Neural progenitor cell (in vitro differentiated cells): Measurements from ENCODE around the gene HSPA1B. TPM values are rescaled to one million over a fixed set of nuclear protein-coding genes. Genes with fewer than 3 reads are reported as not detected.
"Not testable (repeated sequence)": the region's sequence is repeated elsewhere in the genome, so short reads cannot be mapped to it uniquely, and the experiment has no call there.

Source experiments
- DNase-seq: peaks from one replicate; pipeline ENCODE4 v3.0.0-alpha.2; 2016; ENCODE audit warnings: low spot score
- H2AFZ ChIP-seq: fragments of 200-600 bp; sonication (generic); replicated peaks from 2 replicates; pipeline ENCODE4 v1.6.1; 2016; ENCODE audit warnings: antibody characterized with exemption
- H3F3A ChIP-seq: fragments of 200-600 bp; sonication (generic); 2 replicates; pipeline ENCODE4 v1.6.1; 2016; ENCODE audit warnings: antibody characterized with exemption, low read depth
- H3K27ac ChIP-seq: fragments of 200-600 bp; sonication (generic); 2 replicates; pipeline ENCODE4 v1.5.1; 2016; ENCODE audit warnings: mild to moderate bottlenecking
- H3K27me3 ChIP-seq: fragments of 200-600 bp; sonication (generic); 2 replicates; pipeline ENCODE4 v1.6.1; 2016; ENCODE audit warnings: mild to moderate bottlenecking, moderate library complexity
- H3K36me3 ChIP-seq: fragments of 200-600 bp; sonication (generic); 2 replicates; pipeline ENCODE4 v1.5.1; 2016
- H3K4me1 ChIP-seq: fragments of 200-600 bp; sonication (generic); 2 replicates; pipeline ENCODE4 v1.6.1; 2016; ENCODE audit warnings: mixed run types
- H3K4me2 ChIP-seq: fragments of 200-600 bp; sonication (generic); 2 replicates; pipeline ENCODE4 v1.6.1; 2016
- H3K4me3 ChIP-seq: fragments of 200-600 bp; sonication (generic); 2 replicates; pipeline ENCODE4 v1.5.1; 2016
- H3K79me2 ChIP-seq: fragments of 200-600 bp; sonication (generic); 2 replicates; pipeline ENCODE4 v1.6.1; 2016; ENCODE audit warnings: low read depth
- H3K9ac ChIP-seq: fragments of 200-600 bp; sonication (generic); 2 replicates; pipeline ENCODE4 v1.6.1; 2016
- H3K9me3 ChIP-seq: fragments of 200-600 bp; sonication (generic); 2 replicates; pipeline ENCODE4 v1.5.1; 2016; ENCODE audit warnings: low read depth
- H4K20me1 ChIP-seq: fragments of 200-600 bp; sonication (generic); 2 replicates; pipeline ENCODE4 v1.6.1; 2016; ENCODE audit warnings: low read depth
- H3K27ac Mint-ChIP-seq: 3 replicates; pipeline ENCODE4 v1.8.0; 2021; ENCODE audit warnings: mixed read lengths
- H3K27me3 Mint-ChIP-seq: 2 replicates; pipeline ENCODE4 v1.8.0; 2022; ENCODE audit warnings: low read depth, mild to moderate bottlenecking, inconsistent platforms, moderate library complexity, mixed read lengths; ENCODE audit not compliant: insufficient read depth
- H3K36me3 Mint-ChIP-seq: 3 replicates; pipeline ENCODE4 v1.8.0; 2021; ENCODE audit warnings: mixed read lengths
- H3K4me1 Mint-ChIP-seq: 3 replicates; pipeline ENCODE4 v1.8.0; 2021; ENCODE audit warnings: mixed read lengths
- H3K4me3 Mint-ChIP-seq: 3 replicates; pipeline ENCODE4 v1.8.0; 2021; ENCODE audit warnings: mild to moderate bottlenecking, moderate library complexity, mixed read lengths
- H3K9me3 Mint-ChIP-seq: 3 replicates; pipeline ENCODE4 v1.8.0; 2020; ENCODE audit warnings: mixed read lengths
- CTCF ChIP-seq: fragments of 200-600 bp; sonication (generic); IDR thresholded peaks from 2 replicates; pipeline ENCODE4 v1.5.1; 2017; ENCODE audit warnings: antibody characterized with exemption, mild to moderate bottlenecking
- EZH2 ChIP-seq: fragments of 200-600 bp; sonication (generic); IDR thresholded peaks from 2 replicates; pipeline ENCODE4 v1.6.1; 2017; ENCODE audit warnings: antibody characterized with exemption, mild to moderate bottlenecking, moderate library complexity
- EZH2phosphoT487 ChIP-seq: fragments of 200-600 bp; sonication (generic); IDR thresholded peaks from 2 replicates; pipeline ENCODE4 v1.6.1; 2017; ENCODE audit warnings: antibody characterized with exemption
- total RNA-seq: library from RNA; depleted of rRNA; stranded (reverse); fragments of >200 nt; gene quantifications from 2 replicates; pipeline ENCODE4 v1.2.3, GENCODE V29; 2015; ENCODE audit warnings: low replicate concordance

The HSPA1B gene
- total RNA-seq, 1 donor from 2014 or later, result 35.3 TPM

DNA sequence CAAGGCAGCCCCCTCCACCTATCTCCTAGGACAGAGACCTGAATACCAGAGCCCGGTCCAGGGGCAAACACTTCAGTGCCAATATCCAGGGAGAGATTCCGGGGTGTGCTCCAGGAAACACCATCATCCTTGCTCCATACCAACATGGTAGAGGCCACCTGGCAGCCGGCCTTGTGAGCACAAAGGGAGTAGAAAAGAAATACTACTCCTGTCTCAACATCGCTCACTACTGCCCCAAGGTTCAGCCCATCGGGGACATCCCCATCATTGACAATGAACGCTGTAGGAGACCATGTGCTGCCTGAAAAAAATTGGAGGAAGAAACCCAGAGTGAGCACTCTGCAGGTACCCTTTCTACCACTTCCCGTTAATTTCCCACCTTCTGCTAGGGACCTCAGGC lies 33.6 kb downstream of the HSPA1B start:
- H3K4me1 Mint-ChIP-seq, result peaks cover 32% of the 10 kb centered on the region
- Histone ChIP-seq H3K27ac (no peak overlapping the region), H3K9me3 (no peaks in the 10 kb centered on the region), H3K79me2 (peaks cover 6% of the 10 kb centered on the region), H3K4me3 (no peak overlapping the region), H4K20me1 (no peaks in the 10 kb centered on the region), H3K4me2 (no peak overlapping the region), H3K36me3 (no peaks in the 10 kb centered on the region), H3K4me1 (no peaks in the 10 kb centered on the region), H3K9ac (no peak overlapping the region), H3K27me3 (no peaks in the 10 kb centered on the region), H2AFZ (no peak overlapping the region), H3F3A (peaks cover 26% of the 10 kb centered on the region)
- peak overlapping the region; percentile 98 for H3K4me3 Mint-ChIP-seq
- H3K36me3 Mint-ChIP-seq, result peaks cover 4% of the 10 kb centered on the region
- H3K27me3 Mint-ChIP-seq, result peaks cover 6% of the 10 kb centered on the region
- no peak for DNase-seq
- no peak overlapping the region for H3K27ac Mint-ChIP-seq
- TF ChIP-seq CTCF, result no peak
- no peak for TF ChIP-seq EZH2
- no peak for TF ChIP-seq EZH2phosphoT487
- no peaks in the 10 kb centered on the region for H3K9me3 Mint-ChIP-seq

GRCh38 chr6:31861919-31862343 lies 34.4 kb downstream of the HSPA1B start:
- Histone ChIP-seq H3K4me3 (peak overlapping the region; percentile 75), H3F3A (peaks cover 26% of the 10 kb centered on the region), H3K36me3 (no peaks in the 10 kb centered on the region), H3K27ac (no peak overlapping the region), H3K9me3 (no peaks in the 10 kb centered on the region), H3K9ac (peak overlapping the region; percentile 28), H4K20me1 (no peaks in the 10 kb centered on the region), H3K4me1 (no peaks in the 10 kb centered on the region), H3K4me2 (peak overlapping the region; percentile 86), H3K79me2 (peaks cover 6% of the 10 kb centered on the region), H2AFZ (no peak overlapping the region), H3K27me3 (no peaks in the 10 kb centered on the region)
- no peak overlapping the region for H3K27ac Mint-ChIP-seq
- peaks cover 8% of the 10 kb centered on the region for H3K27me3 Mint-ChIP-seq
- no peak for TF ChIP-seq CTCF
- TF ChIP-seq EZH2phosphoT487, result no peak
- no peak for TF ChIP-seq EZH2
- H3K9me3 Mint-ChIP-seq, result no peaks in the 10 kb centered on the region
- DNase-seq, result no peak
- H3K4me1 Mint-ChIP-seq, result peaks cover 32% of the 10 kb centered on the region
- peak overlapping the region; percentile 98 for H3K4me3 Mint-ChIP-seq
- peaks cover 4% of the 10 kb centered on the region for H3K36me3 Mint-ChIP-seq

- H3K4me1 ChIP-seq, result no peaks in the 10 kb centered on the region
- Mint-ChIP-seq H3K4me1 (peaks cover 32% of the 10 kb centered on the region), H3K36me3 (peaks cover 3% of the 10 kb centered on the region), H3K27me3 (peaks cover 8% of the 10 kb centered on the region), H3K27ac (peak within 1 kb of the TSS; percentile 61), H3K4me3 (peak within 1 kb of the TSS; percentile 98), H3K9me3 (no peaks in the 10 kb centered on the region)
- H3K4me2 ChIP-seq, result peak within 1 kb of the TSS; percentile 86
- H3K36me3 ChIP-seq, result no peaks in the 10 kb centered on the region
- peaks cover 6% of the 10 kb centered on the region for H3K79me2 ChIP-seq
- H3K9ac ChIP-seq, result peak within 1 kb of the TSS; percentile 28
- H3F3A ChIP-seq, result peaks cover 26% of the 10 kb centered on the region
- no peak for TF ChIP-seq CTCF
- TF ChIP-seq EZH2phosphoT487, result no peak
- no peak for TF ChIP-seq EZH2
- H3K27me3 ChIP-seq, result no peaks in the 10 kb centered on the region
- H2AFZ ChIP-seq, result peak within 1 kb of the TSS; percentile 69
- peak within 1 kb of the TSS; percentile 84 for H3K27ac ChIP-seq
- no peaks in the 10 kb centered on the region for H3K9me3 ChIP-seq
- no peaks in the 10 kb centered on the region for H4K20me1 ChIP-seq
- peak; percentile 100 for DNase-seq
- peak within 1 kb of the TSS; percentile 75 for H3K4me3 ChIP-seq
Observed at GRCh38 chr6:31862344-31863235, 35.1 kb downstream of the HSPA1B start, which contains the start of gene NEU1. NEU1 (minus strand) TSS chr6:31862821; CDS start chr6:31862776, 45 bp downstream.

DNA sequence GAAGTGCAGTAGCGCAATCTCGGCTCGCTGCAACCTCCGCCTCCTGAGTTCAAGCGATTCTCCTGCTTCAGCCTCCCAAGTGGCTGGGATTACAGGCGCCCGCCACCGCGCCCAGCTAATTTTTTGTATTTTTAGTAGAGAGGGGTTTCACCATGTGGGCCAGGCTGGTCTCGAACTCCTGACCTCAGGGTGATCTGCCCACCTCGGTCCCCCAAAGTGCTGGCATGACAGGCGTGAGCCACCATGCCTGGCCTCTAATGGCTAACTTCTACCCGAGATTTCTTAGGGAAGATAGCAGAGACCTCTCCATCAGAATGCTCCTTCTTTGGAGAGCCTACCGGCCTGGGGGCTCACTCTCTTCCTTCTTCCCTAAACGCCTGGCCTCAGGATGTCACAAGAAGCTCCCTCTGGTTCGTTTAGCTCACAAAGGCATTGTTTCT lies 36.6 kb downstream of the HSPA1B start:
- H3K36me3 ChIP-seq, DNase-seq, H3K9me3 Mint-ChIP-seq, H3K79me2 ChIP-seq, H3K9me3 ChIP-seq, H3K27me3 ChIP-seq, H4K20me1 ChIP-seq, H3K4me1 ChIP-seq, H3K36me3 Mint-ChIP-seq, H3K9ac ChIP-seq: not testable (repeated sequence)
- peaks cover 10% of the 10 kb centered on the region for H3K27me3 Mint-ChIP-seq
- peak overlapping the region; percentile 98 for H3K4me3 Mint-ChIP-seq
- Histone ChIP-seq H2AFZ (peak overlapping the region; percentile 69), H3K4me3 (peak overlapping the region; percentile 75), H3F3A (peaks cover 28% of the 10 kb centered on the region), H3K27ac (peak overlapping the region; percentile 84), H3K4me2 (peak overlapping the region; percentile 74)
- peaks cover 39% of the 10 kb centered on the region for H3K4me1 Mint-ChIP-seq
- H3K27ac Mint-ChIP-seq, result peak overlapping the region; percentile 61
